Measurements from ENCODE around the gene SLC7A7. TPM values are rescaled to one million over a fixed set of nuclear protein-coding genes. Genes with fewer than 3 reads are reported as not detected.

SLC7A7 gene
- total RNA-seq, 1 experiment from 2014 or later = 443 TPM

DNA sequence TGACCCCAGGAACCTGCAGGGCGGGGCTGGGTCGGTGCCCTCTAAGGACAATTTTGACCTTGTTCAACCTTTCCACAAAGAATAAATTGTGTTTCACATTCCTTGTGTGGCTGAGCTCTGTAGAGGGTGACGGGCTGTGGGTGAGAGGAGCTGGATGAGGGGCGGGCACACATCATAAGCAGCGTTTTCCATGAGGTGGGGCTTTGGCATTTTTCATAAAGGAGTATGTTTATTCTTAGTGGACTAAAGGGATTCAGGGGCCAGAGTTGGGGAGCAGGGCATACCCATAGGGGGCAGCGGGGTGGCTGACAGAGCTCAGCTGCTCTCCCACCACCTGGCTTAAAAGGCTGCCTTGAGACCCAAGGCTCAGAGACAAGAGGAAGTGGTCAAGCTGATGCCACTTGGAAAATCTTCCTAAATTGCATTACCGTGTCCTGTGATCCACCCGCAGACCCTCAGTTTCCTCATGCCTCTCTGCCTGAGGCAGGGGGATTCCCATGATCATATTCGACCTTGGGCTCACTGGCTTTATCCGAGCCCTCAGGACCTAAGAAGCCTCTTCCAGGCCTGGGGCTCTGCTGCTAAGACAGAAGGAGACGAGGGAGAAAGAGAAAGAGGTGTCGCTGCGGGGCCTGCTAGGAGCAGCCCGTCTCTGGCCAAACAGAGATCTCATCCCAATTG lies 32.6 kb upstream of the SLC7A7 start:
- Histone ChIP-seq H3K9me3 (no peaks in the 10 kb centered on the region), H3K4me1 (peaks cover 11% of the 10 kb centered on the region), H3K4me3 (ENCODE audit: low read depth, low read length) (no peak overlapping the region), H3K36me3 (ENCODE audit: control insufficient read depth, insufficient read depth, low read length) (peaks cover 5% of the 10 kb centered on the region), H3K27me3 (replicated peaks; ENCODE audit: control insufficient read depth, insufficient read depth, low read length) (no peaks in the 10 kb centered on the region)
- TF ChIP-seq, protein P1, sequence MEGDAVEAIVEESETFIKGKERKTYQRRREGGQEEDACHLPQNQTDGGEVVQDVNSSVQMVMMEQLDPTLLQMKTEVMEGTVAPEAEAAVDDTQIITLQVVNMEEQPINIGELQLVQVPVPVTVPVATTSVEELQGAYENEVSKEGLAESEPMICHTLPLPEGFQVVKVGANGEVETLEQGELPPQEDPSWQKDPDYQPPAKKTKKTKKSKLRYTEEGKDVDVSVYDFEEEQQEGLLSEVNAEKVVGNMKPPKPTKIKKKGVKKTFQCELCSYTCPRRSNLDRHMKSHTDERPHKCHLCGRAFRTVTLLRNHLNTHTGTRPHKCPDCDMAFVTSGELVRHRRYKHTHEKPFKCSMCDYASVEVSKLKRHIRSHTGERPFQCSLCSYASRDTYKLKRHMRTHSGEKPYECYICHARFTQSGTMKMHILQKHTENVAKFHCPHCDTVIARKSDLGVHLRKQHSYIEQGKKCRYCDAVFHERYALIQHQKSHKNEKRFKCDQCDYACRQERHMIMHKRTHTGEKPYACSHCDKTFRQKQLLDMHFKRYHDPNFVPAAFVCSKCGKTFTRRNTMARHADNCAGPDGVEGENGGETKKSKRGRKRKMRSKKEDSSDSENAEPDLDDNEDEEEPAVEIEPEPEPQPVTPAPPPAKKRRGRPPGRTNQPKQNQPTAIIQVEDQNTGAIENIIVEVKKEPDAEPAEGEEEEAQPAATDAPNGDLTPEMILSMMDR (IDR thresholded peaks at IDR 0.05; ENCODE audit: insufficient read depth in 1 of 2, low read depth in 1 of 2, low read length in 1 of 2, severe bottlenecking in 1 of 2, unreplicated experiment in 1 of 2) = no peak
- Mint-ChIP-seq H3K27me3 (ENCODE audit: insufficient read depth, unreplicated experiment) (no peaks in the 10 kb centered on the region), H3K36me3 (ENCODE audit: insufficient read depth, unreplicated experiment) (peaks cover 32% of the 10 kb centered on the region), H3K27ac (ENCODE audit: unreplicated experiment) (no peak overlapping the region), H3K4me1 (ENCODE audit: low read depth, unreplicated experiment) (peaks cover 3% of the 10 kb centered on the region), H3K4me3 (ENCODE audit: unreplicated experiment) (no peak overlapping the region), H3K9me3 (ENCODE audit: unreplicated experiment) (no peaks in the 10 kb centered on the region)
- intact Hi-C loops (cut with micrococcal nuclease; ENCODE audit: unreplicated experiment) = no loop called here
- POLR2A ChIA-PET = interaction anchor here (0.5 kb wide), 1 partner anchor 42 kb away, joined by 4 read pairs; no protein-coding TSS in a partner anchor
- no TSS peak for BruUV-seq (replicated peaks)
- CTCF ChIA-PET = interaction anchor here (1.0 kb wide), 1 partner anchor 28 kb away, joined by 3 read pairs; no protein-coding TSS in a partner anchor
- DNase-seq = no peak

DNA sequence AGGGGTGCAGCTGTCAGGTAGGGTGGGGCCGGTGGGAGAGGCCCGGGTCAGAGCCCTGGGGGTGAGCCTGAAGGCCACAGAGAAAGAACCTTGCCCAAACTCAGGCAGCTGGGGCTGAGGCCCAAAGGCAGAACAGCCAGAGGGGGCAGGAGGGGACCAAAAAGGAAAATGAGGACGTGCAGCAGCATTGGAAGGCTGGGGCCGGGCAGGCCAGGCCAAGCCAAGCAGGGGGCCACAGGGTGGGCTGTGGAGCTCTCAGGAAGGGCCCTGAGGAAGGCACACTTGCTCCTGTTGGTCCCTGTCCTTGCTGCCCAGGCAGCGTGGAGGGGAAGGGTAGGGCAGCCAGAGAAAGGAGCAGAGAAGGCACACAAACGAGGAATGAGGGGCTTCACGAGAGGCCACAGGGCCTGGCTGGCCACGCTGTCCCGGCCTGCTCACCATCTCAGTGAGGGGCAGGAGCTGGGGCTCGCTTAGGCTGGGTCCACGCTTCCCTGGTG lies 31.6 kb upstream of the SLC7A7 start:
- TSS peak; percentile 24 for BruUV-seq (replicated peaks)
- H3K27me3 Mint-ChIP-seq (ENCODE audit: insufficient read depth, unreplicated experiment) = no peaks in the 10 kb centered on the region

DNA sequence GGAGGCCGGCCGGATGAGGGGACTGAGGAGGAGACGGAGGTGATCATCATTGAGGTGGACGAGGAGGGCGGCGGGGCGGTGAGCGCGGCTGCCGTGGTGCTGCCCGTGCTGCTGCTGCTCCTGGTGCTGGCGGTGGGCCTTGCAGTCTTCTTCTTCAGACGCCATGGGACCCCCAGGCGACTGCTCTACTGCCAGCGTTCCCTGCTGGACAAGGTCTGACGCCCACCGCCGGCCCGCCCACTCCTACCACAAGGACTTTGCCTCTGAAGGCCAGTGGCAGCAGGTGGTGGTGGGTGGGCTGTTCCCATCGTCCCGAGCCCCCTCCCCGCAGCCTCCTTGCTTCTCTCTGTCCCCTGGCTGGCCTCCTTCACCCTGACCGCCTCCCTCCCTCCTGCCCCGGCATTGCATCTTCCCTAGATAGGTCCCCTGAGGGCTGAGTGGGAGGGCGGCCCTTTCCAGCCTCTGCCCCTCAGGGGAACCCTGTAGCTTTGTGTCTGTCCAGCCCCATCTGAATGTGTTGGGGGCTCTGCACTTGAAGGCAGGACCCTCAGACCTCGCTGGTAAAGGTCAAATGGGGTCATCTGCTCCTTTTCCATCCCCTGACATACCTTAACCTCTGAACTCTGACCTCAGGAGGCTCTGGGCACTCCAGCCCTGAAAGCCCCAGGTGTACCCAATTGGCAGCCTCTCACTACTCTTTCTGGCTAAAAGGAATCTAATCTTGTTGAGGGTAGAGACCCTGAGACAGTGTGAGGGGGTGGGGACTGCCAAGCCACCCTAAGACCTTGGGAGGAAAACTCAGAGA lies 30.8 kb upstream of the SLC7A7 start:
- no TSS peak for BruUV-seq (replicated peaks)
- Mint-ChIP-seq H3K4me1 (ENCODE audit: low read depth, unreplicated experiment) (no peaks in the 10 kb centered on the region), H3K27me3 (ENCODE audit: insufficient read depth, unreplicated experiment) (no peaks in the 10 kb centered on the region), H3K36me3 (ENCODE audit: insufficient read depth, unreplicated experiment) (peaks cover 44% of the 10 kb centered on the region), H3K9me3 (ENCODE audit: unreplicated experiment) (no peaks in the 10 kb centered on the region), H3K27ac (ENCODE audit: unreplicated experiment) (no peak overlapping the region), H3K4me3 (ENCODE audit: unreplicated experiment) (no peak overlapping the region)
- H3K36me3 ChIP-seq (ENCODE audit: control insufficient read depth, insufficient read depth, low read length) = peaks cover 10% of the 10 kb centered on the region
- ChIA-PET POLR2A (no interaction called here), CTCF (interaction anchor here (0.7 kb wide), 1 partner anchor 54 kb away, joined by 3 read pairs; no protein-coding TSS in a partner anchor)
- no peak overlapping the region for H3K4me3 ChIP-seq (ENCODE audit: low read depth, low read length)
- H3K27me3 ChIP-seq (replicated peaks; ENCODE audit: control insufficient read depth, insufficient read depth, low read length) = no peaks in the 10 kb centered on the region
- TF ChIP-seq, protein P1 (IDR thresholded peaks at IDR 0.05; ENCODE audit: insufficient read depth in 1 of 2, low read depth in 1 of 2, low read length in 1 of 2, severe bottlenecking in 1 of 2, unreplicated experiment in 1 of 2) = no peak
- no peak for DNase-seq
- intact Hi-C loops (cut with micrococcal nuclease; ENCODE audit: unreplicated experiment) = no loop called here
- H3K9me3 ChIP-seq = no peaks in the 10 kb centered on the region
- no peaks in the 10 kb centered on the region for H3K4me1 ChIP-seq

More for the DNA sequence above, 31.6 kb upstream of the SLC7A7 start:
- Histone ChIP-seq H3K36me3 (ENCODE audit: control insufficient read depth, insufficient read depth, low read length) (peaks cover 6% of the 10 kb centered on the region), H3K27me3 (replicated peaks; ENCODE audit: control insufficient read depth, insufficient read depth, low read length) (no peaks in the 10 kb centered on the region), H3K4me1 (peaks cover 4% of the 10 kb centered on the region; the same call in 1 of the 2 replicates), H3K9me3 (no peaks in the 10 kb centered on the region), H3K4me3 (ENCODE audit: low read depth, low read length) (no peak overlapping the region)
- CTCF ChIA-PET = no interaction called here
- Mint-ChIP-seq H3K4me1 (ENCODE audit: low read depth, unreplicated experiment) (no peaks in the 10 kb centered on the region), H3K9me3 (ENCODE audit: unreplicated experiment) (no peaks in the 10 kb centered on the region), H3K27ac (ENCODE audit: unreplicated experiment) (no peak overlapping the region), H3K4me3 (ENCODE audit: unreplicated experiment) (no peak overlapping the region), H3K36me3 (ENCODE audit: insufficient read depth, unreplicated experiment) (peaks cover 42% of the 10 kb centered on the region)
- TF ChIP-seq, protein P1 (IDR thresholded peaks at IDR 0.05; ENCODE audit: insufficient read depth in 1 of 2, low read depth in 1 of 2, low read length in 1 of 2, severe bottlenecking in 1 of 2, unreplicated experiment in 1 of 2) = no peak
- POLR2A ChIA-PET = no interaction called here
- intact Hi-C loops (cut with micrococcal nuclease; ENCODE audit: unreplicated experiment) = no loop called here
- no peak for DNase-seq

Measured in Caco-2 (cell line).